NCI-H2171 (cell line): ENCODE measurements around the gene RNASE2.
"Not testable (repeated sequence)": the region's sequence is repeated elsewhere in the genome, so short reads cannot be mapped to it uniquely, and the experiment has no call there.

Experiments used
- DNase-seq: peaks from one replicate; lab custom pipeline; 2025; lab: John Stamatoyannopoulos, UW

Gene RNASE2

GRCh38 chr14:20954736-20955537 is at the start of gene RNASE2:
Gene RNASE2, plus strand, starts transcription at chr14:20955487. Its CDS starts 285 bp downstream, at chr14:20955772.
- DNase-seq = not testable (repeated sequence)

- DNase-seq = no peak
These were observed 49.6 kb upstream of the RNASE2 start for GRCh38 chr14:20905676-20906075.

- DNase-seq = no peak
These were observed 48.1 kb upstream of the RNASE2 start for GRCh38 chr14:20907214-20907613.

- not testable (repeated sequence) for DNase-seq
These were observed 44.5 kb upstream of the RNASE2 start for GRCh38 chr14:20910822-20911221.

GRCh38 chr14:20919038-20919756 is 36.1 kb upstream of the RNASE2 start:
- DNase-seq = not testable (repeated sequence)

GRCh38 chr14:20923766-20924297 is 31.5 kb upstream of the RNASE2 start:
- DNase-seq = not testable (repeated sequence)

- DNase-seq = no peak
These were observed 21.0 kb upstream of the RNASE2 start for GRCh38 chr14:20934148-20934762.

- DNase-seq = no peak
These were observed 19.8 kb upstream of the RNASE2 start for GRCh38 chr14:20935303-20935984.

- DNase-seq = not testable (repeated sequence)
These were observed 10.1 kb upstream of the RNASE2 start for GRCh38 chr14:20945146-20945545.

- not testable (repeated sequence) for DNase-seq
These were observed 8.6 kb upstream of the RNASE2 start for GRCh38 chr14:20946707-20947106.

- DNase-seq = not testable (repeated sequence)
These were observed 219 bp downstream of the RNASE2 start for GRCh38 chr14:20955538-20955873.

GRCh38 chr14:20956376-20956976 is 1.2 kb downstream of the RNASE2 start:
- no peak for DNase-seq

- not testable (repeated sequence) for DNase-seq
These were observed 3.7 kb downstream of the RNASE2 start for GRCh38 chr14:20958946-20959345.

GRCh38 chr14:20969336-20969735 is 14.0 kb downstream of the RNASE2 start:
- no peak for DNase-seq

- no peak for DNase-seq
These were observed 15.3 kb downstream of the RNASE2 start for GRCh38 chr14:20970647-20970982.

- DNase-seq = peak; percentile 84
These were observed 15.9 kb downstream of the RNASE2 start for GRCh38 chr14:20970983-20971704.

- DNase-seq = no peak
These were observed 16.4 kb downstream of the RNASE2 start for GRCh38 chr14:20971705-20972021.

- no peak for DNase-seq
These were observed 18.2 kb downstream of the RNASE2 start for GRCh38 chr14:20973501-20973900.

GRCh38 chr14:20976291-20976690 is 21.0 kb downstream of the RNASE2 start:
- DNase-seq = no peak

GRCh38 chr14:20978687-20979086 is 23.4 kb downstream of the RNASE2 start:
- no peak for DNase-seq

- no peak for DNase-seq
These were observed 25.6 kb downstream of the RNASE2 start for GRCh38 chr14:20980906-20981305.
